Activated CD4-positive, alpha-beta T cell treated with anti-CD3 and anti-CD28 coated beads, Interleukin-2, Interleukin-4, amounts not matched to agents 100 ng/mL and 50 ng/mL, durations not matched to agents 16 hours and 8 hours (primary cell): ENCODE results near the gene ANP32A.
A peak's percentile ranks its signal among the peaks of the same experiment; 100 is the strongest.

Experiments used
- DNase-seq: peaks from one replicate; pipeline ENCODE4 v3.0.0-alpha.2; 2020; ENCODE audit warnings: low spot score

Gene ANP32A

GRCh38 chr15:68797599-68798345, 22.9 kb downstream of the ANP32A start:
- DNase-seq, result peak; percentile 30

GRCh38 chr15:68797191-68797590, 23.5 kb downstream of the ANP32A start:
- peak; percentile 82 for DNase-seq

GRCh38 chr15:68796576-68796975, 24.1 kb downstream of the ANP32A start:
- DNase-seq, result no peak

DNA sequence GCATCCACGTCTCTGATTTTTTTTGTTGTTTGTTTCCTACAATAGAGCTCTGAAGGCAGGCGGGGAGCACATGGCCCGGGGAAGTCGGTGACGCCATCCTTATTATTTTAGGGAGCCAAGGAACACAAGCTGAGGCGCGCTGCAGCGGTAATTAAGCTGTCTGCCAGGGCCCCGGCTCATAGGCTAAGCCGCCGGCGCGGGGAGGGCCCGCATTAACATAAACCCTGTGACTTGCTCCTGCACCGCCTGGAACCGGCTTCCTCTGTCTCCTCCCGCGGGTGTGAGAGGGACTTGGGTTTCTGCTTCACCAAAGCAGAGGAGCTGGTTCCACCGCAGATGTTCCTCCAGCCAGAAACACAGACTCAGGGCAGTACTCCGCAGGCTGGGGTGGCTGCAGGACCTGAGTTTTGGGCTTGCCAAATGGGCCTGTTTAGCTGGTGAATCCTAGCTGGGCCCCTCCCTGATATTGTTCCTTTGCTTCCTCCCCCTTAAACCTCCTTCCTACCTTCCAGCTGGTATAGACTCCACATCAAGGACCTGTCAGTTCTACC, 25.3 kb downstream of the ANP32A start:
- DNase-seq, result peak; percentile 67

GRCh38 chr15:68794863-68795262, 25.8 kb downstream of the ANP32A start:
- no peak for DNase-seq

- DNase-seq, result no peak
Measured at GRCh38 chr15:68794307-68794706, 26.4 kb downstream of the ANP32A start.

GRCh38 chr15:68793776-68794175, 26.9 kb downstream of the ANP32A start:
- no peak for DNase-seq

- no peak for DNase-seq
Measured at GRCh38 chr15:68792901-68793766, 27.6 kb downstream of the ANP32A start.

DNA sequence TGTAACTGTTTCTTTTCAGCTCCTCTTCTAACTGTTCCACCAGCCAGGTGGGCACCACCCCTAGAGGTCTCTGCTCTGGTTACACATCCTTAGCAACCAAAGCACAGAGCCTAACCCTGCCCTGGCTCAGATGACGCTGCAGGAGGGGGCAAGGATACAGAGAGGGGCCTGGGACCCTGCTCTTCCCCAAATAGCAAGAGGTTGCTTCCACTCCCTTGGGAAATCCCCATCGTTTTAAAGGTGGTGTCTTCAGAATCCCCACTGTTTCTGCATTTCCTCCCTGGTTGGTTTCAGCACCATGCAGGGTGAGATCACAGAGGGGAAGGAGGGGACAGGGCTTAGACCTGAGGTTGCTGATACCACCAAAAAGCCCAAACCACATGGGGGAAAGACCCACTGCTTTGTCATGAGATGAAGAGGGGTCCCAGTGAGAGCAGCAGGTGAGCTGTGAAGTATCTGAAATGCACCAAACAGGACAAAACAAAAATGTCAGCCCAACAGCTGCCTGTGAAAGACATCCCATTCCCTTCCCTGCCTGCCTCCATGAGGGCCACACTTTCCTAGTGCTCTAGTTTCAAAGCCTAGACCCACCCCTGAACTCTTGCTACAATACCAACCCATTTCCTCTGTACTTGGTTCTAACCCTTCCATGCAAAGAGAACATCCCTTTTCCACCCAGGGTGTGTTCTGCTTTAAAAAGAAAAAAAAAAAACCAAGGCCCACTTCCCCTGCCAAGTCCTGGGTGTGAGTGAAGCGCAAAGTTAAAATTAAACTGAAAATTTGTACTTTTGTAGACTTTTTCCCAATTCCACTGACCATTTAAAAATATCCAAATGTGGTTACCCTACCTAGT, 29.0 kb downstream of the ANP32A start:
- peak; percentile 68 for DNase-seq

- DNase-seq, result no peak
Measured at GRCh38 chr15:68790910-68791309, 29.8 kb downstream of the ANP32A start.

DNA sequence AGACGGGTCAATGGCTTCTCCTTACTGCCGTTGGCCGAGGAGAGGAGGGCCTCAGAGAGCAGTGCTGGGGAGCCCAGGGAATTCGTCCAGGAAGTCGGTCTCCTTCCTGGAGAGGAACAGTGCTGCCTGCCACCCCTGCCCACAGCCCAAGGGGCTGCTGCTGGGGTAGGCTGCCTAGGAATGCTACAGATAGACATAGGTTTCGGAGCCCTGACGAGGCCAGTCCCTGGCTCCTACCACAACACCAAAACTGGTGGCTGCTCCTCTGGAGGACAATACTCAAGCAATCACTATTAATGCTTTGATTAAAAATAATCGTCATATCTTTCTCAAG, 30.5 kb downstream of the ANP32A start:
- DNase-seq, result no peak

DNA sequence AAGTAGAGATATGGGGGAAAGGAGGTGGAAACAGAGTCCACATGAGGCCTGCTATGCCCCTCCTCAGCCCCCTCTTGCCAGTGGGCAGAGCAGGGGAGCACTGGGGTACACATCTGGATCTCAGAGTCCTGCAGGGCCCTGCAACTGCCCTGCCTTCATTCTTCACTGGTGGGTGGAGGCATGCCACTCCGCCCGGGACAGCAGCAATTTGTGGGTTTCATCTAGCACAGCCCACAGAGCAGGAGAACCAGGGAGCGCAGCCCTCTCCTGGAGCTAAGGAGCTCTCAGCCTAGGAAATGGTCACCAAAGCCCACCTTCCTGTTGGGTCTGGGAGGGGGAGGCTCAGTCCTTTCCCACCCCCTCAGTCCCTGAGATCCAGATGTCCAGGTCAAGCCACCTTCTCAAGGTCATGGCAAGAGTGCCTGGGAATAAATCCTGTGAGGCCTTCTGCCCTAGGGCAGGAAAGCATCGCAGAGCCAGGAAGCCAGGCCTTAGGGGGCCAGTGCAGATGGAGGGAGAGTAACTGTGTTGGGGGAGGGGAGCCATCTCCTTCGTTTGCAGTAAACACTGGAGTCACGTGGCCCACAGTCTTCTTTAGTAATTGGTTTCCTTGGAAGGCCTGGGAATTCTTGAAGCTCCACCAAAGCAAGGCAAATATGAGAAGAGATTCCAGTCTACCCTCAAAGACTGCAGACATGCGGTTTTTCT, 31.0 kb downstream of the ANP32A start:
- no peak for DNase-seq

DNA sequence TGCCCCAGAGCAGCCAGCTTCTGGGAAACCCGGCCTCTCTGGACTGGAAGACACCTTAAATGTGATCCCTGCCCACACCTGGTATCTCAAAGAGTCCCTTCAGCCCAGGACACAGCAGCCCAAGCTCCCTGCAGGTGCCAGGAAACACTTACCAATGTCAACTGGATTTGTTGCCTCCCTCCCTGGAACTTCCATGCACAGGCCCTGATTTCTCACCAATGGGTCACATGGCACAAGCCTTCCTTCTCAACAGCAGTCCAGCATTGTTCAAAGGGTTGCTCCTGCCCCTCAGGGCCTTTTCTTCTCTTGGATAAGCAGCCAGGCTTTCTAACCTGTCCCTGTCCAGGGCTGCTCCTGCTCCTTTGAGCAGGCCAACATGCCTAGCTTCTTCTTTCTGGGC, 31.6 kb downstream of the ANP32A start:
- DNase-seq, result no peak

- DNase-seq, result no peak
Measured at GRCh38 chr15:68788264-68788624, 32.5 kb downstream of the ANP32A start.

DNA sequence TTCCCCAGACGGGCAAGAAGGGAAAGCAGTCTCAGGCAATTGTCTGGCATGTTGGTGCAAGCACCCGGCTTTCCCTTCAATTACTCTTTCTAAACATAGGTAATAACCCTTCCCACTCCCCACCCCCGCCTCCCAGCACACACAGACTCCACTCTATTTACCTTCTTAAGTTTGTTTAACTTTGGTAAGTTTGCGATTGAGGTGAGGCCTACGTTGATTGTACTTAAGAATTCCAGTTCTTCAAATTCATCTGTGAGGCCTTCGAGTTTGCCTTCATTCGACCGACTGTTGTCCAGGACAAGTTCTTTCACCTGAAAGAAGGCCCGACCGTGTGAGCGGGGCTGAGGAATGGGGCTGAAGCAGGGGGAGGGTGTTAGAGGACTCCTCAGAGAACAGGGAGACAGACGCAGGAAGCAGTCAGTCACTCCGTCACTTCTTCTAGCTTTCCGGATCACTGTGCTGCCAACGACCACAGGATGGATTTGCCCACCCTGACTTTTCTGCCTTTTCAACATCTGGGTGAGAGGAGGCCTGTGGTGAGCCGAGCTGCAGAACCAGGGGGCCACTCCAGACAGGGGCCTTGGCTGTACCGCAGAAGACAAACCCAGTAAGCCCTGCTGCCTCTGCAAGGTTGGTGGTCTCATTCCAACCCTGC, 33.0 kb downstream of the ANP32A start:
- no peak for DNase-seq

DNA sequence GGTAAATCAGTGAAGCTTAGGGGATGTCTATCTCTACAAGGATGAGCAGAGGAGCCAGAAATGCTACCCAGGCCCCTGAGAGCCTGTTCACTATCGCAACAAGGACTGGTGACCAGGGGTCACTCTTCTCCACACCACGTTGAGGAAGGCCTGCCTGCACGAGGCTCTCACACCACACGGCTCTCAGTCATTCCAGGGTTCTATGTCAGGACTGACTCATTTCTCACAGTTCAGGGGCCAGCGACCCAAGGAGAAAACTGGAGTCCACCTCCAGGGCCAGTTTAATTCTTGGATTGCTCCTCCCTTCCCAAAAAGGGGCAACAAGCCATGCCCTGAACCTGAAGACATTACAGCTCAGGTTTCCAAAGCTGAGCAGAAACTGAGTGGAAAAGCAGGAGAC, 33.9 kb downstream of the ANP32A start:
- DNase-seq, result no peak

DNA sequence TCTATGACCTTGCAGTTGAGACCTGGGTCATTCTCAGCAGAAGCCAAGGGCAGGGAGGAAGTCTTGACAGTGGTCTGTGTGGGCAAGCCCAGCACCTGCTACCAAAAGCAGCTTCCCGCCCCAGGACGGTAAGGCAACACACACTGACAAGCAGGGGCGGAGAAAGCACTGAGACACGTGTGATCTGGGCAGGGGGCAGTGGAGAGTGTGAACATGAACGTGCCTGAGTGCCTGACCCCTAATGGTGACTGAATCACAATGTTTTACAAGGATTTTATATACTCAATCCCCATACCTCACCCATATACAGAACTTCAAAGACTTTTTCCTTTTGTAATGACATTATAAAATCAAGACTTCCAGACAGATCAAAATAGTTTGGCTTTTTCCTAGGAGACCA, 35.2 kb downstream of the ANP32A start:
- DNase-seq, result no peak

DNA sequence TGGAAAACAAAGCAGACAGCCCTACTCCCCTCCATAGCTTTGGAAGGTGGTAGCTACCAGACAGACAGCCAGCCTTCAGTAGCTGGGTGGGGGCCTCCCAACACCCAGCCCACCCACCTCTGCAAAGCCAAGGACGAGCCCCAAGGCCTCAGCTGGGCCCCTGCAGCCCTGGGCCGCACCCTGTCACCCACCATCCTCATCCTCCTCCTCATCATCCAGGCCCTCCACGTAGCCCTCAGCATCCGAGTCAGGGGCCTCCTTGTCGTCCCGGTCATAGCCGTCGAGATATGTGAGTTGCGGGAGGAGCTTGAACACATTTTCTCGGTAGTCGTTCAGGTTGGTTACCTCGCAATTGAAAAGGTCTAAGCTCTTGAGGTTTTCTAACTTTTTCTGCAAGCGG, 36.5 kb downstream of the ANP32A start:
- no peak for DNase-seq

GRCh38 chr15:68783226-68784058, 37.3 kb downstream of the ANP32A start:
- peak; percentile 42 for DNase-seq

- no peak for DNase-seq
Measured at GRCh38 chr15:68782589-68783161, 38.0 kb downstream of the ANP32A start.
